GM19372 (cell line): ENCODE data around the gene KIF21B.

ENCODE experiments used
- ATAC-seq: cut with Tn5 transposase; IDR thresholded peaks from one replicate; pipeline ENCODE4 v1.9.1; 2021; ENCODE audit warnings: mild to moderate bottlenecking, low read depth, moderate library complexity; ENCODE audit not compliant: unreplicated experiment

The KIF21B gene

DNA sequence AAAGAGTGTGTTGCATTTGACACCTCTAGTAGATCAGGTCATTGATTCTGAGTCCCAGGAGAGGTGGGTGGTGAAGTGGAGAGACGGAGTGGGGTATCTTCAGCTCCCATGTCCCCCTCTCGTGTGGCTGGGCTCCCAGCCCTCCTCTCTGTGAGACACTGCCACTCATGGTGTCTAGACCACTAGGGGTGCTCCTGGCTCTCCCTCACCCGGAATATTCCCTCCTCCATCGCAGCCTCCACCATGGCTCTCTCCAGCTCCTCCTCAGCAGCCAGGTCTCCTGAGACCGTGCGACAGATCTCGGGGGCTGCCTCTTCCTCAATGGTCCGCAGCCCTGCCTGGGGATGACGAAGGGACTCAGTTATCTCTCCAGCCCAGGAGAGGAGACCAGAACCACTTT lies 20.6 kb upstream of the KIF21B start:
- ATAC-seq, result no peak

DNA sequence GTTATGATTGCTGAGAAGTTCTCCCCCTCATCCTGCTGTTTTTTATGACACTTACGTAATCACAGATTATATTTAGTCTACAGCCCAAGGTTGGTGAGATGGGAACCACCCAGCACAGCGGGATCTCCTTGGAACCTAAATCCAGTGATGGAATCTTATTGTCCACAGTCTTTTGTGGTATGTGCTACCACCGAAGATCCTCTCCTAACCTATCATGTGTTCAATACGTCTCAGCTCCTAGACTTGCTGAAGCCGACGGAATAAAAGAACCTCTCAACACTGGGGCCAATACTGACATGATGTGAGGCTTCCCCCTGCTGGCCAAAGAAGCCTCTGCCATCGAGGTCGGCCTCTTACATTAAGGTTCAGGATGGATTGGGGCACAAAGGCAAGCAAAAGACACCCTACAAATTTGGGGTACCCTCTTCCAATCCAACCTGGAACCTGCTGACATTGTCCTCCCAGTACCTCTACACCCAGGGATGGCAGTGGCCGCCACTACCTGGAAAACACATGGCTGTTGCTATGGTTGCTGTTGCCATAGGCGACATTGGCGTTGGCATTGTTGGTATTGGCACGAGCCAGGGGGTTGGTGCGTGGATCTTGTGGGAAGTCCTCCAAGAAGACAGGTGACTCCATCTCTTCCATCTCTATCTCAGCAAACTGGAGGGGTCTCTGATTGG lies 19.4 kb upstream of the KIF21B start:
- ATAC-seq, result no peak

DNA sequence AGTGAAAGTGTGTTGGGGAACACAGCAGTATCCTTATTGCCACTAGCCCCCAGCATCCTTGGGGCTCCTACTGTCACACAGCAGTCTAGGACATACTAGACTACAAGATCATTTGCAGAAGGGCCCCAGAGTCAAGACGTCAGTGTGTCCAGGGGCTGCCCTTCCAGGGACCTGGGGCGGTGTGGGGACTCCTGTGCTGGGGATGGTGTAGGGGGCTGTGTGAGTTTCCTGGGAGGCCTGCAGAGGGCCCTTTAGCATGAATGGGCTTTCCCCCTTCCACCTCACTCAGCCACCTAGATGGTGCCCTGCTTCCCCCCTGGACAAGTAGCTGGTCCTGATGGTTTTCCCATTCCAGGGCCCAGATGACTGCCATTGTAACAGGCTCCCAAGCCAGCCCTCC lies 17.5 kb upstream of the KIF21B start:
- no peak for ATAC-seq

DNA sequence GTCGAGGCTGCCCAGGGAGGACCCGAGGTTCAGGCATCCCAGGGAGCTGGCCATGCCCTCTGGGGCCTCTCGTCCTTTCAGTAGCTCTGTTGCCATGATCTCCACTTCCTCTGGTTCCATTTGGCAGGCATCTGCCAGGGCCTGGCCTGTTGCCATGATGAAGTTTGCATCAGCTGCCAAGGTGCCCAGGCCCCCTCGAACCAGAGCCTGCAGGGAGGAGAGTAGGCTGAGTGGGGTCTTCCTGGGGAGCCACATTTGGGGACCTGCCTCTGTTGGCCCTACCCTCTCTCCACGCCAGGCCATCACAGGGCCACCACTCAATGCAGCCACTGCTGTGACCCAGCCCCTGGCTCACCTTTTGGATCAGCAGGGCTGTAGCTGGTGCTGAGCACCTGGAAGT lies 16.4 kb upstream of the KIF21B start:
- no peak for ATAC-seq

DNA sequence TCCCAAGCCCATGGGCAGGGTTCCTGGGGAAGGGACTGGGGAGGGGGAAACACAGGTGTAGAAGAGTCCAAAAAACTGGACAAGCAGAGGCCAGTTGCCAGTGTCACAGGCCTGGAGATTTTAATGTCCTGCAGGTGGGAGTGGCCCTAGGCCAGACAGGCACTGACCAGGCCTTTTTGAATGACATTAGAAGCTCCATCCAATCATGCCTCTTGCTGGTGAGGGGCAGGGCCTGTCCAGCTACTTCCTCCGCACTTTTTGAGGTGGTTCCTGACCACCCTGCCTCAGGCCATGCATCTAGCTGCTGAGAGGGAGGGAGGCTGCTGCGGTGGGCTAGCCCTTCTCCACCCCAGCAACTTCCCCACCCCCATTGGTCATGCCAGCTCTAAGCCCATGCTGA lies 15.9 kb upstream of the KIF21B start:
- ATAC-seq, result no peak

DNA sequence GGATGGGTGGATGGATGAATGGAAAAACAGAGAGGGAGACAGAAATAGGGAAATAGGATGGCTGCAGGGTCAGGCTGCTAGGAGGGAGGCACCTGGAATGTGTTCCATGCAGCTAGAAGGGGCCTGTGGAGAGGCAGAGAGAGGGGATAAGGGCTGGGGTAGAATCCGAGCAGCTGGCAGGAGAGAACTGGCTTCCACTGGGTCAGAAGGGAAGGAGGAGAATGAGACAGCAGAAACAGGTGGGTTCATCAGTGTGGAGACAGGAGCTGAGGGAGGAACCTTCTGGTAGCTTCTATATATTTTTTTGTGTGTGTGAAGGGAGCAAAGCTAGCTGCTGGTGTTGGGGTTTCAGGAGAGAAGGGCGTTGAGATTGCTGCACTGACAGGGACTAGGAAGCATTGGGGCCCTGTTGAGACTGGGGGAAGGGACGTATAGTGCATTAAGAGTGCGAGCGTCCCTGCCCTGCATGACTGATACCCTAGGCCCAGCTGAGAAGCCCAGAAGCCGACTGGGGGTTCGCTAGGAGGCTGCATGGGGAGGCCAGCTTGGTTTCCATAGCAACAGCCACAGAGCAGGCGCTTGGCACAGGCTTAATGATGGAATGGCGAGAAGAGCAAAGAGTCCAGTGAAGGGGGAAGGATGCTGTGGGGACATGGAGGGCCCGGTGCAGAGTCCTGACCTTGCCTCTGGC lies 14.8 kb upstream of the KIF21B start:
- no peak for ATAC-seq

DNA sequence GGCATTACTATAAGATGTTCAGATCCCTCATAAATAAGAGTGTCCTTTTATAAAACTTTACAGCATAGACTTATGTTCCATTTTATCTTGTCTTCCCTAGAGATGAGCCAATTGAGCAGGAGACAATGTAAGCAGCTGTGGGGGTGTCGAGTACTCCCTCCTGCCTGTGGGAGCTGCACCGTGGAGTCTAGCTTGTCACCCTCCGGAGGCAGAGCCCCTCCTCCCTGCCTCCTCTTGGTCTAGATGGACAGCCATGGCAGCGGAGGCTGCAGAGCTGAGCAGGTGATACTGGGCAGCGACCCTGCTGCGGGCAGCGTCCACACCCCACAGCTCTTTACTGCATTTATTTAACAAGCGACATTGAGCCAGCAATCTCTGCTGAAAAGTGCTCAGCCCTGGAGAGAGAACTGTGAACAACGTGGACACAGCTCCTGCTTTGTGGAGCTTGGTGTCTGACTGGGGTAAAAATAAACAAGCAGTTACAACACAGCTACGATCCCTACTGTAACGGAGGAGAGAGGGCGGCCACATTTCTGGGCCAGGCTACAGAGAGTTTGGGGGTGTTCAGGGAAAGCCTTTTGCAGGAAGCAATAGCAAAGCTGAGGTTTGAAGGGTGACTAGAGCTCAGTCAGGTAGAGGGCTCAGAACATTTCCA lies 12.8 kb upstream of the KIF21B start:
- ATAC-seq, result no peak

DNA sequence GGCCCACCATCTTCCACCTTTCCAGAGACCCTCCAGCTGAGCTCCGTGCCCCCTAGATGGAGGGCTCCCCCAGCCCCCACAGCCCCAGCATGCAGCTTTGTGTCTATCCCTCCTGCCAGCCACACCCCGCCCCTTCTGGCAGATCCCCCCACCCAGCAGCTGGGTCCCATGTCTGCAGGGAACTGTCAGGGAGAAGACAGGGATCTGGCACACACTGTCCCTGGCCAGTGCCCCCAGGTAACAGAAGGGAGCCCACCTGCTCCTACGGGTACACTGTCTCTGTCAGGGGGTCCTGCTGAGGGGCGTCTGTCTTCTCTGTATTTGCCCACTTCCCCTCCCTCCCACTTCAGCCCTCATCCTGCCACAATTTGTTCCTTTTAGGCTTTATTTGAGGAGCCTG lies 11.2 kb upstream of the KIF21B start:
- ATAC-seq, result no peak

DNA sequence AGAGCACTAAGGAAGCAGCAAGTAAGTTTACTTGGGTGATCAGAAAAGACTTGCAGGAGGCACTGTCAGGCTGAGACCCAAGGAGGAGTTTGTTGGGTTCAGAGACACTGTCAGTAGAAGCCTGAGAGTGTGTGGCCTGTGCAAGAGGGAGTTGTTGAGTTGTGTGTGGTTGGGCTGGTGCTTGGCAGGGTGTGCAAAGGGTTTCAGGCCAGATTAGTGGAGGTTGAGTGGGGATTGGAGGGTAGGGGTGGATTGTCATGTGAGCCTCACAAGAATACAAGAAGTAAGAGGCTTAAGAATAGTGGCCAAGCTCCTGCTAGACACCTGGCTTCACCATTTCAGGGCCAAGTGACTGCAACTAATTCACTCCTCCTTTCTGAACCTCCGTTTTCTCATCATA lies 8.9 kb upstream of the KIF21B start:
- ATAC-seq, result no peak

DNA sequence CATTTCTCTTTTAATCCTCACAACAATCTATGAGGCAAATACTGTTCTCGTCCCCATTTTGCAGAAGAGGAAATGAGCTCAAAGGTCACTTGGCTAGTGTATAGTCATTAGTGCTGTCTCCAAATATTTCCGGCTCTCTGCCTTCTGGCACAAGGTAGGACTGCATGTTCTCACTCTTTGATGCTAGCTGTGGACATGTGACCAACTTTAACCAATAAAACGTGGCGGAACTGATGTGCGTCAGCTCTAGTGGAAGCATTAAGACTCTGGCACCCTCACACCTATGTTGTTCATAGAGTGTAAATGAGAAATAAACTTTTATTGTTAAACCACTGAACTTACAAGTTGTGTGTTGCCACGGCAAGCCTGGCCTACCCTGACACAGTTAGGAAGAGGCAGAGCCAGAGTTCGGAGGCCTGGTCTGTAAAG lies 5.0 kb upstream of the KIF21B start:
- ATAC-seq, result no peak

DNA sequence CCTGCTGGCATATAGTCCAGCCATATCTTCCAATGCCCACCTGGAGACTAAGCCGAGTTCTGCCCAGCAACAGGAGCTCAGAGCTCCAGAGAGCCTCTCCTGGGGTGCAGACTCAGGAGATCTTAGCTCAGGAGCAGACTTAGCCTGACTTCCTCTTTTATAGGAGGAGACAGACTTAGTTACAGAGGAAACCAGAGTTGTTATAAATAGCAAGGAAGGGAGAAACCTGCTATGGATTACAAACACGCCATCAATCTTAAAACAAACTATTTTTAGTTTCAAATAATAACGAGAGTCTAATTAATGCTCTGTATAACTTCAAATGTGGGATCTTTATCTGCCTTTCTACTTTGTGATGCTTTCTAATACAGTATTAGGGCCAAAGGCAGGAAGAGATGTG lies 3.3 kb upstream of the KIF21B start:
- ATAC-seq, result no peak

DNA sequence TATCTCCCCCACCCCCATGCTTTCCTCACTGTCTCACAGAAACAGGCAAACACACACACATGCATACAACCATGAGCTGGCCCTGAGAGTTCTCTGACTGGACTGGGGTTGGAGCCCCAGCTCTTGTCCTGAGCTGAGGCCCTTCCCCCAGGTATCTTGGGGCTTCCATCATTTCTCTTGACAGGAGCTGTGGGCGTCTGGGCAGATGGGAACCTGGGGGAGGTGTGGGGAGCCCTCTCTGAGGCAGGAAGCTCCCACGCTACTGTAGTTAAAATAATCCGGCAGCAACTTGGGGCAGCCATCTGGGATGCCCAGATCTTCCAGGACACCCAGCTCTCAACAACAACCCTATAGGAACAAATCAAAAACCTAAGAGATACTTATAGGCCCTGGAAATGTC lies 2.7 kb upstream of the KIF21B start:
- ATAC-seq, result no peak

DNA sequence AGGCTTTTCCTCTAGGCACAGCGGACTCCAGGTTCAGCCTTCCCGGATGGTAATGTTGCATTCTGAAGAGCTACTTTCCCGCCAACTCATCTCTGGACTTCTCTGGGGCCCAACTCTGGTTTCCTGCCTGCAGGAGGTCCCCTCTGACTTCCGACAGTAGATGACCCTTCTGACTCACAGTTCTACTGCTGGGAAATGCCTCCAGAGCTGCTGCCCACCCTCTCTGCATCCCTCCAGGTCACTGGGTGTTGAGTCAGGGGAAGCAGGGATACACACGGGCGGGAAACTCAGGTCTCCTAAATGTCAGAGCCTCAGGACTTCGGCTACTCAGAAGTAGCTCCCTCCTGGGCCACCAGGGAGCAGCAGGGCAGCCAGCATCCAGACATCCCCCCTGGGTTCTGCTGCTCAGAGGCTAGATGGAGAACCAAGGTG lies 2.1 kb upstream of the KIF21B start:
- no peak for ATAC-seq

DNA sequence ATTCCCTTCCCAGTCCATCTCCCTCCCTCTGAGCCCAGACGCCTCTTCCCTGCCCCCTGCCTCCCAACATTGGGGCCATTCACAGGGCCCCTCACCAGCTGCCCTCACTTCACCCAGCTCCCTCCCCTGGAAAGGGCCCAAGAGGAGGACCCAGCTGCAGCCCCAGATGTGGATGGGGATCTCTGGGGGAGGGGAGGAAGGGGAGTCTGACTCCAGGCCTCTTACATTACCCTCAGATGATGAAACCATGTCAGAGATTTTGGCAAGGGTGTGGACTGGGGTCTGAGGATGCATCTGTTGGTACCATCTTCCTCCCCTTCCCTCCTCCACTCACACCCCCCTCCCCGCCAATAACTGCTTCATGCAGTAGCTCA lies 1.1 kb upstream of the KIF21B start:
- ATAC-seq, result no peak

DNA sequence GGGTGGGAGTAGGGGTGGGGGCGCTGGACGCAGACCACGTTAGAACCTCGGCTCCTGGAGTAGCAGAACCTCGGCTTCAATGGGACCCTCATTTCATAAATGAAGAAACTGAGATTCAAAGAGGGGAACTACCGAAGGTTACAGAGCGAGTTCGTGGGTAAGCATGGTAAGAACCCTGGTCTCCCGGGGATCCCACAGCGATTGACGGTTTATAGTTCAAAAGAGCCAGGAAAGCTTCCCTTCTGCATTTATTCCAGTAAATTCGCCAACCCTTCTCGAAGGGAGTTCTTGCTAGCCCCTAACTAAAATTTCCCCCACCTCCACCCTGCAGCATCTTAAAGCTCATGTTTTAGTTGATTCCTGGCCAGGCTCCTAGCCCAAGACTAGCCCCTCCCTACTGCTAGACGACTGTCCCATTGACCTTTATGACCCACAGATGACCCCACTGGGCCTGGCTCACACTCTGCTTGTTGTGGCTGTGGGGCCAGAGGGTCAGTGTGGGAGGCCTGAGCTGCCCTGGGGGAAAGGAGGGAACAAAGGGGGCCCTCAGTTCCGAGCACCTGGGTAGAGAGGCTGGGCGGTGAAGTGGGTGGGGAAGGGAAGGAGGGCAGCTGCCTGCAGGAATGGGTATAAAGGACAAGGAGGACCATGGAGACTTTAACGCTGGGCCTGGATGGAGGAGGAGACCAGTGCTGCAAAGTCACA lies 558 bp upstream of the KIF21B start:
- ATAC-seq, result no peak

DNA sequence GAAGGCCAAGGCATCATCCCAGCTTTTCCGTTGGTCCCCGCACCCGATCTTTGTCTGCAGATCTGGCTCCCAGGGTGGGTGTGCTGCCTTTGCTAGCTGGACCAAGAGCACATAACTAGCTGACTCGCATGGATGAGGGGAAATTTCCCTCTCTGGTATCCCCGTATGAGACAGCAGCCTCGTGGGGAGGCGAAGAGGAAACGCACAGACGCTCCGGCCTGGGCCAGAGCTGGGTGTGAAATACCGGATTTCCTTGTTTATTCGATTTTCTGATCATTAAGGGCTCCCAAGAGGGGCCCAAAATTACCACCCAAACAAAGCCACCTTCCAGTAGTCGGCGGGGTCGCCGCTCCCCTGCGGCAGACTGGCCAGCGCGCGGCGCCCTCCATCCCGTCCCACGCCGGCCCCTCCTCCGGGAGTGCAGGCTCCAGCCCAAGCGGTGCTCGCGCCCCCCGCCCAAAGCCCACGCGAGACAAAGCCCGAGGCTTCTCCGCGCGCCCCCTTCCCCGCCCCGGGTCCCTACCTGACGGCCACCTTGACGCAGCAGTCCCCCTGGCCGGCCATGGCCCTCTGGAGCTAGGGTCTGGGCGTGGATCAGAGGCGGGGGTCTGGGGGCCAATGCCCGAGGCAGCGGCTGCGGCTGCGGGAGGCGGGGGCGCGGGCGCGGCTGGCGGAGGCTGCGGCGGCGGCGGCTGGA lies 546 bp downstream of the KIF21B start:
- ATAC-seq, result peak; percentile 0

DNA sequence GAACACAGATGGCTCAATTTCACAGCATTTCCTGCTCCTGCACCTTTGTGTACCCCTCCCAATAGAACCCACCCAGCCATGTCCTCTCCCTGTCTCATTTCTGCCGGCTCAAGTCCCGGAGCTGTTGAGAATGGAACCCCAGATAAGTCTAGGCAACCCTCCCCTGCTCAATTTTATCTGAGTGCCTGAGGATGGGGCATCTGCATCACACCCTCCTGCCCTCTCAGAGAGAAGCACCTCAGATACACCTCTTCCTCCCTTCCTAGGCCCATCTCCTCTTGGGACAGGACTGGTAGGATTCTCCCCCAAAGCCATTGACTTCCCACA lies 1.1 kb downstream of the KIF21B start:
- ATAC-seq, result no peak

DNA sequence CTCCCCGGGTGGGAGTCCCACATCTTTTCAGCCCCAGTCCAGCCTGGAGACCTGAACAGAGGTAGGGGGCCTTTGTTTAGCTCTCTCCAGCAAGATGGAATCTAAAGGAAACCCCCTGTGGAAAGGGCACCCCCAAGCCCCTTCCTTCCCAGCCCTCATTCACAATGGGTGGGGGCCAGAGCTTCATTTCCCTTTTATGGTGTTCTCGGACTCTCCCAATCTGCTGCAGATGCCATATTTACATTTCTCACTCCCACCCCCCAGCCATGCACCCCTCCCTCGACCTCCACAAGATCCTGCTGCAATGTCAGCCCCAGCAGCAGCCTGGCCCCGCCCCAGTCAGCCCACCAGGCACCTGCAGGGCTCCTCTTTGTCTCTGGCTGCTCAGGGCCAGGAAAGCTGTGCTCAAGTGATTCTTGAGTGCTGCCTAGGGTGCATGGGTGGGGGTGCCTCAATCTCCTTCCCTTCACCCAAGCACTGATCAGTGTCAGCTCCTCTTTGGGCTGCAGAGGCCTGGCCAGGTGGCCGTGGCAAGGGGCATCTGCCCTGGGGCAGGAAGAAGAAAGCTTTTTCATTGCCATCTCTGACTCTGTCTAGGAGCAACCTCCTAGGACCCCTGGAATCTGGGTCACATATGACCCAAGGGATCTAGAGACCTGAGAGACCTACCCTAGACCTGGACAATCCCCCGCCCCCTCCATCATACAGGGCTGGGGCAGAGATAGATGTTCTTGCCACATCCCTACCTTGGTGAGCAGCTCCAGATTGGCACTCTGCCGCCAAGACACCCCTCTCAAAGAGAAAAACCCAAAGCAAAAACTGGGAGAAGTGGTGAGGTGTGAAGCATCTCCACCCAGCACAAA lies 1.7 kb downstream of the KIF21B start:
- no peak for ATAC-seq

DNA sequence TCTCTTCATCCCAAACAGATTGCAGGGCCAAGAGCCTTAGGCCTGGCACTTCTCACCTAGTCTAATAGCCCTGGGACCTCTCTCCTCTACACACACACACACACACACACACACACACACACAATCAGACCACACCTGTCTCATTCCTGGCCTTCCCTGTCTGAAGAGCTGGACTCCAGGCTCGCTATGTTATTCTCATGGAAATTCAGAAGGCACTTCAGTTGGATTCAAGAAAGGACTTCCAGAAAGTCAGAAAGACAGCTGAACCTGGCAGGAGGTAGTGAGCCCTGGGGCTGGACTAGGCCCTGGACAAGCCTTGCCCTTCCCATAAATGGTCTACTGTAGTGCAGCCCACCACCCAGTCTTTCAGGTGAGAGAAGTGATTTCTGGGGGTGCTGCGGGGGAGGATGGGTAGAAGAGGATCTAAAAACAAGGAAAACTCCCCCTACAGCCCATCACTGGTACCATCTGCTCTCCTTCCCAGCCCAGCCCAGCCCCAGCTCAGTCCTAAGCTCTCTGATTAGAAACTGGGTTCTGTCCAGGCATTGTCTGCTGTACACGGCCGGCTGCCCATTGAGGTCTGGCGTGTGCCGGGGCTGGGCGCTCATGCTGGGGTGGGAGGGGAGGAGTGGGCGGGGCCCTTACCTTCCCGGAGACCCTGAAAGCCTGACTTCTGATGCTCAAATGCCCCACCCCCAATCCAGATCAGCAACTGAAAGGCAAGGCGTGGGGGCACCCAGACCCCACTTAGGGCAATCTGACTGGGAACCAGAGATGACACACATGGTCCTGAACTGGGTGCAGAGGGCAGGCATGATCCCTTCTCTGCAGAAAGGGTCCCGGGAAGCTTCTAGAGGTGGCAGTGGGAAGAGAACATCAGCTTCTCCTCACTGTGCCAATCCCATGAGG lies 2.5 kb downstream of the KIF21B start:
- no peak for ATAC-seq
